ENCODE results near the gene SLC25A22. TPM values are rescaled to one million over a fixed set of nuclear protein-coding genes. Genes with fewer than 3 reads are reported as not detected.

Gene SLC25A22
- total RNA-seq, 2 donors from 2014 or later: 21.2 to 43.2 TPM

DNA sequence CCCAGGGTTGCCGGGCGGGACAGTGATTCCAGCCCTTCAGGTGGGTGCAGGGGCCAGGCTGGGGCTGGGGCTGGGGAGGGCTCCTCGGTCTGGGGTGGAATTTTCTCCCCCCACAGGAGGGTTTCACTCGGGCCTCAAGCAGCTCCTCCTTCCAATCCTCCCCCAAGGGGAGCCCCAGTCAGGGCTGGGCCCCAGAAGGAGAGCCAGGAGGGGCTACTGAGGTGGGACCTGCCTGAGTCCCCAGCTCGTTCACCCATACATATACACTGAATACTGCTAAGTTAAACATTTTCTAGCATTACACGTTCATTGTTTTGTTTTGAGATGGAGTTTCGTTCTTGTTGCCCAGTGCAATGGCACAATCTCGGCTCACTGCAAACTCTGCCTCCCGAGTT, 28.1 kb upstream of the SLC25A22 start:
- peaks cover 33% of the 10 kb centered on the region for H3K4me1 ChIP-seq (replicated peaks)
- peak overlapping the region; percentile 53 to 62 for H3K27ac ChIP-seq
- intact Hi-C loops (cut with DNase I): no loop called here

GRCh38 chr11:825366-826226, 27.5 kb upstream of the SLC25A22 start:
- no peak for DNase-seq (ENCODE audit: low spot score)
- peaks cover 39% of the 10 kb centered on the region for H3K4me1 ChIP-seq (replicated peaks)
- no peaks in the 10 kb centered on the region for H3K9me3 ChIP-seq
- H3K27ac ChIP-seq: peak overlapping the region; percentile 53 to 62
- no peak overlapping the region for H3K4me3 ChIP-seq
- 57% methylated on average over 12 of the region's 12 CpGs for WGBS
- H3K36me3 ChIP-seq: peaks cover 8 to 16% of the 10 kb centered on the region in 2 donors
- no peaks in the 10 kb centered on the region for H3K27me3 ChIP-seq (replicated peaks; ENCODE audit: insufficient read depth)
- intact Hi-C loops (cut with DNase I): no loop called here
- no peak for TF ChIP-seq POLR2AphosphoS5 (IDR thresholded peaks at IDR 0.05)
- no peak for TF ChIP-seq CTCF (IDR thresholded peaks at IDR 0.05)
- TF ChIP-seq POLR2A (IDR thresholded peaks at IDR 0.05): no peak

More for the DNA sequence above, 28.1 kb upstream of the SLC25A22 start:
- no peak for DNase-seq (ENCODE audit: low spot score)
- WGBS: 80% methylated on average over 8 of the region's 9 CpGs
- Histone ChIP-seq H3K9me3 (no peaks in the 10 kb centered on the region), H3K36me3 (peaks cover 8 to 16% of the 10 kb centered on the region in 2 donors), H3K27me3 (replicated peaks; ENCODE audit: insufficient read depth) (no peaks in the 10 kb centered on the region), H3K4me3 (no peak overlapping the region)
- no peak for TF ChIP-seq POLR2AphosphoS5 (IDR thresholded peaks at IDR 0.05)
- no peak for TF ChIP-seq POLR2A (IDR thresholded peaks at IDR 0.05)
- TF ChIP-seq CTCF (IDR thresholded peaks at IDR 0.05): no peak

DNA sequence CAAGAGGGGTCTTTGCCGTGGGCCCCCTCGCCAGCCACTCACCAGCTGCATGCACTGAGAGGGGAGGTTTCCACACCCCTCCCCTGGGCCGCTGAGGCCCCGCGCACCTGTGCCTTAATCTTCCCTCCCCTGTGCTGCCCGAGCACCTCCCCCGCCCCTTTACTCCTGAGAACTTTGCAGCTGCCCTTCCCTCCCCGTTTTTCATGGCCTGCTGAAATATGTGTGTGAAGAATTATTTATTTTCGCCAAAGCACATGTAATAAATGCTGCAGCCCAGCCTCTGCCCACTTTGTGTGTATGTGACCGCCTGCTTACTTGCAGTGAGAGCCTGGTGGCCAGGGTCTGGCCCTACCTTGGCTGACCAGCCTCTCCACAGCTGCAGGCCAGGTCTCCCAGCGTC, 26.9 kb upstream of the SLC25A22 start:
- peaks cover 8 to 16% of the 10 kb centered on the region in 2 donors for H3K36me3 ChIP-seq
- no peak for DNase-seq (ENCODE audit: low spot score)
- intact Hi-C loops (cut with DNase I): no loop called here
- WGBS: 67% methylated on average over 11 of the region's 11 CpGs
- no peaks in the 10 kb centered on the region for H3K9me3 ChIP-seq
- H3K4me3 ChIP-seq: no peak overlapping the region
- peak overlapping the region in 1 of 2 donors; percentile 53 for H3K27ac ChIP-seq
- H3K27me3 ChIP-seq (replicated peaks; ENCODE audit: insufficient read depth): no peaks in the 10 kb centered on the region
- H3K4me1 ChIP-seq (replicated peaks): peaks cover 39% of the 10 kb centered on the region
- TF ChIP-seq POLR2AphosphoS5 (IDR thresholded peaks at IDR 0.05) (no peak), POLR2A (IDR thresholded peaks at IDR 0.05) (no peak), CTCF (IDR thresholded peaks at IDR 0.05) (no peak)

DNA sequence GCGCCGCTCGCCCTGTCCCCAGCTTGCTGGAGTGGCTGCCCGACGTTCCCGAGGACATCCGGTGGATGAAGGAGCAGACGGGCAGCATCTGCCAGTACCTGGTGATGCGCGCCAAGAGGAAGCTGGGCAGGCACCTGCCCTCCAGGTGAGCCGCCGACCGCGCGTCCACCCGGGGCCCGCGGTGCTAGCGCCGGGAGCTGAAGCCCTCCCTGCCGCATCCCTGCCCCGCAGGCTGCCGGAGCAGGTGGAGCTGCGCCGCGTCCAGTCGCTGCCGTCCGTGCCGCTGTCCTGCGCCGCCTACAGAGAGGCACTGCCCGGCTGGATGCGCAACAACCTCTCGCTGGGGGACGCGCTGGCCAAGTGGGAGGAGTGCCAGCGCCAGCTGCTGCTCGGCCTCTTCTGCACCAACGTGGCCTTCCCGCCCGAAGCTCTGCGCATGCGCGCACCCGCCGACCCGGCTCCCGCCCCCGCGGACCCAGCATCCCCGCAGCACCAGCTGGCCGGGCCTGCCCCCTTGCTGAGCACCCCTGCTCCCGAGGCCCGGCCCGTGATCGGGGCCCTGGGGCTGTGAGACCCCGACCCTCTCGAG, 26.3 kb upstream of the SLC25A22 start:
- Histone ChIP-seq H3K27me3 (replicated peaks; ENCODE audit: insufficient read depth) (no peaks in the 10 kb centered on the region), H3K27ac (no peak overlapping the region)
- intact Hi-C loops (cut with DNase I): no loop called here

More for the DNA sequence above, 26.3 kb upstream of the SLC25A22 start:
- Histone ChIP-seq H3K9me3 (no peaks in the 10 kb centered on the region), H3K36me3 (peaks cover 8 to 16% of the 10 kb centered on the region in 2 donors), H3K4me3 (no peak overlapping the region), H3K4me1 (replicated peaks) (peaks cover 33% of the 10 kb centered on the region)
- no peak for DNase-seq (ENCODE audit: low spot score)
- TF ChIP-seq POLR2AphosphoS5 (IDR thresholded peaks at IDR 0.05) (no peak), POLR2A (IDR thresholded peaks at IDR 0.05) (no peak), CTCF (IDR thresholded peaks at IDR 0.05) (no peak)
- 78% methylated on average over 58 of the region's 59 CpGs for WGBS

All from prostate gland (tissue), 2 donors.